GM06990 (cell line): ENCODE measurements around the gene LY6G6D.
A peak's percentile ranks its signal among the peaks of the same experiment; 100 is the strongest.

Source experiments
- DNase-seq: peaks from one replicate; pipeline ENCODE4 v3.0.0-alpha.2; 2011; ENCODE audit not compliant: insufficient read length; ENCODE audit errors: extremely low read depth
- H3K27me3 ChIP-seq: replicated peaks from 2 replicates; pipeline ENCODE4 v1.6.0; 2011; ENCODE audit warnings: low read length; ENCODE audit not compliant: control insufficient read depth, insufficient read depth
- H3K36me3 ChIP-seq: 2 replicates; pipeline ENCODE4 v1.5.1; 2011; ENCODE audit warnings: low read length; ENCODE audit not compliant: control insufficient read depth, insufficient read depth
- H3K4me3 ChIP-seq: replicated peaks from 2 replicates; pipeline ENCODE4 v1.5.1; 2011; ENCODE audit warnings: low read depth, mild to moderate bottlenecking, control low read depth, low read length
- CTCF ChIP-seq: IDR thresholded peaks from 2 replicates; pipeline ENCODE4 v1.5.1; 2011; ENCODE audit warnings: low read length, control low read depth, mild to moderate bottlenecking, inconsistent platforms; ENCODE audit not compliant: insufficient read depth, poor library complexity, severe bottlenecking

Gene LY6G6D

GRCh38 chr6:31727717-31728671 lies 12.8 kb downstream of the LY6G6D start:
- peaks cover 4% of the 10 kb centered on the region; the same call in 1 of the 2 replicates for H3K36me3 ChIP-seq
- no peak overlapping the region for H3K4me3 ChIP-seq
- H3K27me3 ChIP-seq, result no peaks in the 10 kb centered on the region
- DNase-seq, result peak; percentile 69
- no peak for TF ChIP-seq CTCF

- TF ChIP-seq CTCF, result peak; percentile 92
- H3K4me3 ChIP-seq, result peak within 1 kb of the TSS; percentile 64
- DNase-seq, result no peak
- H3K27me3 ChIP-seq, result no peaks in the 10 kb centered on the region
- peaks cover 9% of the 10 kb centered on the region for H3K36me3 ChIP-seq
Observed at GRCh38 chr6:31728767-31729514, 13.8 kb downstream of the LY6G6D start, which contains the start of gene DDAH2. Gene DDAH2 (minus strand): TSS chr6:31729299. CDS start chr6:31729161, 138 bp downstream.

GRCh38 chr6:31729515-31729978 lies 14.4 kb downstream of the LY6G6D start:
- peak; percentile 81 for DNase-seq
- no peaks in the 10 kb centered on the region for H3K27me3 ChIP-seq
- peaks cover 11% of the 10 kb centered on the region for H3K36me3 ChIP-seq
- peak overlapping the region; percentile 64 for H3K4me3 ChIP-seq
- TF ChIP-seq CTCF, result no peak

GRCh38 chr6:31729979-31730630 lies 15.0 kb downstream of the LY6G6D start:
- DNase-seq, result peak; percentile 80
- no peak for TF ChIP-seq CTCF
- no peaks in the 10 kb centered on the region for H3K27me3 ChIP-seq
- peak overlapping the region; percentile 64 for H3K4me3 ChIP-seq
- H3K36me3 ChIP-seq, result peaks cover 11% of the 10 kb centered on the region

- no peak for TF ChIP-seq CTCF
- no peak overlapping the region for H3K4me3 ChIP-seq
- H3K27me3 ChIP-seq, result no peaks in the 10 kb centered on the region
- no peak for DNase-seq
- H3K36me3 ChIP-seq, result peaks cover 11% of the 10 kb centered on the region
Observed at GRCh38 chr6:31730631-31731086, 15.5 kb downstream of the LY6G6D start.
